ENCODE data around the gene VWA1.
"Not testable (repeated sequence)": the region's sequence is repeated elsewhere in the genome, so short reads cannot be mapped to it uniquely, and the experiment has no call there.

Gene VWA1

DNA sequence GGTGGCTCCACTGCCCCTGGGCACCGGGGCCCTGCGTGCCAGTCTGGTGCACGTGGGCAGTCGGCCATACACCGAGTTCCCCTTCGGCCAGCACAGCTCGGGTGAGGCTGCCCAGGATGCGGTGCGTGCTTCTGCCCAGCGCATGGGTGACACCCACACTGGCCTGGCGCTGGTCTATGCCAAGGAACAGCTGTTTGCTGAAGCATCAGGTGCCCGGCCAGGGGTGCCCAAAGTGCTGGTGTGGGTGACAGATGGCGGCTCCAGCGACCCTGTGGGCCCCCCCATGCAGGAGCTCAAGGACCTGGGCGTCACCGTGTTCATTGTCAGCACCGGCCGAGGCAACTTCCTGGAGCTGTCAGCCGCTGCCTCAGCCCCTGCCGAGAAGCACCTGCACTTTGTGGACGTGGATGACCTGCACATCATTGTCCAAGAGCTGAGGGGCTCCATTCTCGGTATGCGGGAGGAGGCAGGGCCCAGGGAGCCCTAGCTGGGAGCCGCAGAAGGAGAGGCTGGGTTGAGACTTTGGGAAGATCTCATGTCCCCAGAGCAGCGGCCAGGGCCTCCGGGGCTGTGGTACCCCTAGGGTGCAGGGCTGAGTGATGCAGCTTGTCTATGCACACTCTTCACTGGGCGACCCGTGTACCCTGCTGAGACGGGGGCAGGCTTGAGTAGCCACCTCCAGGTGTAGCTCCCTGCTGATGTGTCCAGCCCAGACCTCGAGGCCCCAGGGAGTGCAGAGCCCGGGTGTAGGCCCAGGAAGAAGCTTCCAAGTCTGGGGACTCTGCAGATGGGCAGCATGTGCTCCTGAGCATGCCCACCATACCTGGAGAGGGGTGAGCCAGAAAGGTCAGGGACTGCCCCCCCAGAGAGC is 1.8 kb downstream of the VWA1 start:
- Histone ChIP-seq H3K27me3 (ENCODE audit: control insufficient read depth, insufficient read depth, low read length, poor library complexity, severe bottlenecking) (peaks cover 31% of the 10 kb centered on the region), H3K9me3 (ENCODE audit: control insufficient read depth, low read length) (no peaks in the 10 kb centered on the region), H3K27ac (ENCODE audit: insufficient read depth, low read depth, low read length, poor library complexity, severe bottlenecking) (no peak overlapping the region), H3K36me3 (ENCODE audit: control insufficient read depth, insufficient read depth, low read length) (no peaks in the 10 kb centered on the region), H3K4me1 (ENCODE audit: control insufficient read depth, insufficient read depth, low read length) (peaks cover 45% of the 10 kb centered on the region), H3K4me3 (ENCODE audit: insufficient read depth, low read depth, low read length) (no peak overlapping the region)
- 94% methylated on average over 31 of the region's 31 CpGs for WGBS, 2 experiments

DNA sequence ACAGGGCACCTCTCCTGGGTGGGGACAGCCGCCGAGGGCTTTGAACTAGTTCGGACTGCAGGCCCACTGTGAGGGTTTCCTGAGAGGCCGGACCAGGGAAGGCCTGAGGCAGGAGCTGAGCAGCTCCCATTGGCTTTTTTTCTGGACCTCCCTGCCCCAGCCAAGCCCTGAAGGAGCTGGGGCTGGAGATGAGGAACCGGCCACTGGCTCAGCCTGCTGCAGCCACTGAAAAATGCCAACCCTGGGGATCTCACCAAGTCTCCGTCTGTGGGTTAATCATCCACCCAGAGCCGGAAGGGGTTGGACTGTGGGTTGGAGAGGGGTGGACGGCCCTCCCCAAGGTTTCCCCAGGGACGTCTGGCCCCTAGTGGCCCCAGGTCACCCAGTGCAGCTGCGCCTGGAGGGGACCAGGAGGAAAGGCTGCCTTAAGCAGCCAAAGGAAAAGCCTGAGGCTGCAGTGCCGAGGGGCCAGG is 2.5 kb downstream of the VWA1 start:
- Histone ChIP-seq H3K4me3 (ENCODE audit: insufficient read depth, low read depth, low read length) (no peak overlapping the region), H3K27ac (ENCODE audit: insufficient read depth, low read depth, low read length, poor library complexity, severe bottlenecking) (no peak overlapping the region), H3K9me3 (ENCODE audit: control insufficient read depth, low read length) (no peaks in the 10 kb centered on the region), H3K27me3 (ENCODE audit: control insufficient read depth, insufficient read depth, low read length, poor library complexity, severe bottlenecking) (peaks cover 31% of the 10 kb centered on the region), H3K36me3 (ENCODE audit: control insufficient read depth, insufficient read depth, low read length) (no peaks in the 10 kb centered on the region), H3K4me1 (ENCODE audit: control insufficient read depth, insufficient read depth, low read length) (peaks cover 38% of the 10 kb centered on the region)
- WGBS, 2 experiments: 85 to 86% methylated on average over 11 of the region's 11 CpGs

GRCh38 chr1:1438531-1439381 is 3.3 kb downstream of the VWA1 start:
- Histone ChIP-seq H3K36me3 (ENCODE audit: control insufficient read depth, insufficient read depth, low read length) (no peaks in the 10 kb centered on the region), H3K4me3 (ENCODE audit: insufficient read depth, low read depth, low read length) (no peak overlapping the region), H3K27me3 (ENCODE audit: control insufficient read depth, insufficient read depth, low read length, poor library complexity, severe bottlenecking) (peaks cover 31% of the 10 kb centered on the region), H3K27ac (ENCODE audit: insufficient read depth, low read depth, low read length, poor library complexity, severe bottlenecking) (no peak overlapping the region), H3K9me3 (ENCODE audit: control insufficient read depth, low read length) (no peaks in the 10 kb centered on the region), H3K4me1 (ENCODE audit: control insufficient read depth, insufficient read depth, low read length) (peaks cover 30% of the 10 kb centered on the region)
- 95% methylated on average over 45 of the region's 45 CpGs for WGBS, 2 experiments

DNA sequence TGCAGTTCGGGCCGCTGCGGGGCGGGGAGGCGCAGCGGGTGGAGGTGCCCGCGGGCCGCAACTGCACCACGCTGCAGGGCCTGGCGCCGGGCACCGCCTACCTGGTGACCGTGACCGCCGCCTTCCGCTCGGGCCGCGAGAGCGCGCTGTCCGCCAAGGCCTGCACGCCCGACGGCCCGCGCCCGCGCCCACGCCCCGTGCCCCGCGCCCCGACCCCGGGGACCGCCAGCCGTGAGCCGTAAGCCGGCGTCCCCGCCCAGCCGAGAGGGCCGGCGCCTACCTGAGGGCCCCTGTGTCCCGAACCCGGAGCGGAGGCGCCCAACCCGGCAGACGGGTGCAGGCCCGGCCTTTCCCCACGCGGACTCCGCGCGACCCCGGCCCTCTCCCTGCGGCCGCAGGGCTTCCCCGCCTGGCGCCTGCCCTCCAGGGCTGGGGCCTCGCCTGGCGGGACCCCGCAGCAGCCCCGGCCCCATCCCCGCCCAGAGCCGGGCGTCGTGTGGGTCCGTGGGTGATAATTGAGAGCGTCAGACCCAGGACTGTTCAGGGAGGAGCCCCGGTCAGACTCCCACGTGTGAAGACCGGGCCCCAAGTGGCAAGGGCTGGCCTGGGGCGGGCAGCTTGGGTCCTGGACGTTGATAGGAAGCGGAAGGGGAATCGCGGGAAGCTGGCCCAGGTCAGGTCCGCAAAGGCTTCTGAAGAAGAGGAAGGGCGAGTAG is 4.2 kb downstream of the VWA1 start:
- 96 to 98% methylated on average over 82 of the region's 82 CpGs for WGBS, 2 experiments
- peaks cover 21% of the 10 kb centered on the region for H3K4me1 ChIP-seq (ENCODE audit: control insufficient read depth, insufficient read depth, low read length)
- H3K36me3 ChIP-seq (ENCODE audit: control insufficient read depth, insufficient read depth, low read length): no peaks in the 10 kb centered on the region
- H3K4me3 ChIP-seq (ENCODE audit: insufficient read depth, low read depth, low read length): no peak overlapping the region
- peaks cover 22% of the 10 kb centered on the region for H3K27me3 ChIP-seq (ENCODE audit: control insufficient read depth, insufficient read depth, low read length, poor library complexity, severe bottlenecking)
- H3K27ac ChIP-seq (ENCODE audit: insufficient read depth, low read depth, low read length, poor library complexity, severe bottlenecking): no peak overlapping the region
- no peaks in the 10 kb centered on the region for H3K9me3 ChIP-seq (ENCODE audit: control insufficient read depth, low read length)

DNA sequence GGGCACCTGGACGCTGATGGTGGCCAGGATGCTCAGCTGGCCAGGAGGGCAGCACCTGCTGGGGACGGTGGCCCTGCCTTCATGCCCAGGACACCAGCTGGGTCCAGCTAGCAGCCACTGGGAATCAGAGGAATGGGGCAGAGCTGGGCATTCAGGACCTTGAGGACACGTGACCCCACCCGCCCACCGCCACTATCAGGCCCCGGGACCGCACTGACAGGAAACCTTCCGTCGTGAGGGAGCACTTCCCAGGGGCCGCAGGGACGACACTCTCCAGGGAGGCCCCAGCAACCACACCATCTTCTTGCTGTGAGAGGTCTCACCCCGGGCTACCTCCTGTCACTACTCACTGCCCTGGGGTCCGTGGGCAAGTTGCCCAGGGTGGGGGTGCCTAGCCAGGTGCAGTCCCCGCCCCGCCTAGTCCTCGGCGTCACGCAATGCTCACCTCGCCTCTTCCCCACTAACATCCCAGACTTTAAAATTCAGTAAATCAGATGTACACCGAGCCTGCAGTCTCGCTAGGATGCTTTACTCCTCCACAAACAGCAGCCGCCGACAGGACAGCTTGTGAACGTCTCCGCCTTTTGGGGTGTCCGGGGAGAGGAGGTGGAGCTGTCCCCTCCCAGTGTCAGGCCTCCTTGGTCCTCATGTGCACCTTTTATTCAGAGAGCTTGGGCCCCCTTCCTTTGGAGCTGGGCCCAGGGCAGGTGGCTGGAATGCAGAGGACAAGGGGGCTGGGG is 4.9 kb downstream of the VWA1 start:
- H3K4me3 ChIP-seq (ENCODE audit: insufficient read depth, low read depth, low read length): no peak overlapping the region
- no peak overlapping the region for H3K27ac ChIP-seq (ENCODE audit: insufficient read depth, low read depth, low read length, poor library complexity, severe bottlenecking)
- H3K36me3 ChIP-seq (ENCODE audit: control insufficient read depth, insufficient read depth, low read length): no peaks in the 10 kb centered on the region
- WGBS, 2 experiments: 94 to 95% methylated on average over 26 of the region's 26 CpGs
- peaks cover 15% of the 10 kb centered on the region for H3K27me3 ChIP-seq (ENCODE audit: control insufficient read depth, insufficient read depth, low read length, poor library complexity, severe bottlenecking)
- H3K4me1 ChIP-seq (ENCODE audit: control insufficient read depth, insufficient read depth, low read length): peaks cover 14% of the 10 kb centered on the region
- H3K9me3 ChIP-seq (ENCODE audit: control insufficient read depth, low read length): no peaks in the 10 kb centered on the region

- Histone ChIP-seq H3K36me3 (ENCODE audit: control insufficient read depth, insufficient read depth, low read length) (no peaks in the 10 kb centered on the region), H3K27ac (ENCODE audit: insufficient read depth, low read depth, low read length, poor library complexity, severe bottlenecking) (no peak overlapping the region), H3K4me3 (ENCODE audit: insufficient read depth, low read depth, low read length) (no peak overlapping the region), H3K9me3 (ENCODE audit: control insufficient read depth, low read length) (no peaks in the 10 kb centered on the region), H3K27me3 (ENCODE audit: control insufficient read depth, insufficient read depth, low read length, poor library complexity, severe bottlenecking) (peaks cover 9% of the 10 kb centered on the region), H3K4me1 (ENCODE audit: control insufficient read depth, insufficient read depth, low read length) (peaks cover 9% of the 10 kb centered on the region)
- 79 to 82% methylated on average over 29 of the region's 29 CpGs for WGBS, 2 experiments
Observed at GRCh38 chr1:1441002-1441888, 5.8 kb downstream of the VWA1 start.

DNA sequence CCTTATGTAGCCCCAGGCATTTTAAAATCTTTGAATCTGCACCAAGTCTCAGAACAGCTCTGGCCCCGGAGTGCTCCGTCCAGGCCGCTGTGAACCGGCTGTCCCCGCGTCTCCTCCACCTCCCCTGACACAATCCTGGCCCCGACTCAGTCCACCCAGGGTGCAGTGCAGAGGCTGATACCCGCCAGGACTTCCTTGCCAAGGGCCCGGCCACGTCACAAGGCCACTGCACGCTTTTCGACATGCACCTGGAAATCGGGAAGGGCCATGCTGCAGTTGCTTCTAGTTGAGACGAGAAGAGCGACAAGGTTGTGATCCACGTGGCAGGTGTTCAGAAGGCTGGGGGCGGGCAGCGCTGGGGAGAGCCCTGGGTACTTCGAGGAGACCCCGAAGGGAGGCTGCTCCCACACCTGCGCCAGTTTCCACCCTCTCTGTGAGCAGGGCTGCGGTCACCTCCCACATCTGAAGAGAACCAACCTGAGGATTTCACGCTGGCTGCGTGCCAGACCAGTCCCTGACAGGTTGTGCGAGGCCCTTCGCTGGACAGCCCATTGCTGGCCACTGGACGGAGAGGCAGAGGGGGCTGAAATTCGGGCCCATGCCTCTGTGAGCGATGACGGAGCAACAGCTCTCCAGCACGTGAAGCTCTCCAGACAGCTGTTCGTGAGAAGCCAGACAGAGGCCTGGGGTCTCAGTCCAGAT is 6.7 kb downstream of the VWA1 start:
- Histone ChIP-seq H3K36me3 (ENCODE audit: control insufficient read depth, insufficient read depth, low read length) (no peaks in the 10 kb centered on the region), H3K4me1 (ENCODE audit: control insufficient read depth, insufficient read depth, low read length) (peaks cover 7% of the 10 kb centered on the region), H3K4me3 (ENCODE audit: insufficient read depth, low read depth, low read length) (no peak overlapping the region), H3K9me3 (ENCODE audit: control insufficient read depth, low read length) (no peaks in the 10 kb centered on the region), H3K27ac (ENCODE audit: insufficient read depth, low read depth, low read length, poor library complexity, severe bottlenecking) (no peak overlapping the region), H3K27me3 (ENCODE audit: control insufficient read depth, insufficient read depth, low read length, poor library complexity, severe bottlenecking) (no peaks in the 10 kb centered on the region)
- 96% methylated on average over 32 of the region's 32 CpGs for WGBS, 2 experiments

GRCh38 chr1:1446631-1447030 is 11.1 kb downstream of the VWA1 start:
- H3K27ac ChIP-seq (ENCODE audit: insufficient read depth, low read depth, low read length, poor library complexity, severe bottlenecking); H3K36me3 ChIP-seq (ENCODE audit: control insufficient read depth, insufficient read depth, low read length); H3K27me3 ChIP-seq (ENCODE audit: control insufficient read depth, insufficient read depth, low read length, poor library complexity, severe bottlenecking); H3K4me1 ChIP-seq (ENCODE audit: control insufficient read depth, insufficient read depth, low read length); H3K4me3 ChIP-seq (ENCODE audit: insufficient read depth, low read depth, low read length); H3K9me3 ChIP-seq (ENCODE audit: control insufficient read depth, low read length): not testable (repeated sequence)
- 94% methylated on average over 14 to 19 of the region's 19 CpGs for WGBS, 2 experiments

Measured in ectodermal cell (in vitro differentiated cells).